ENCODE measurements around the gene MYO9B.
A peak's percentile ranks its signal among the peaks of the same experiment; 100 is the strongest.

Gene MYO9B

GRCh38 chr19:17063428-17063827 is 12.1 kb upstream of the MYO9B start:
- no peak for DNase-seq

GRCh38 chr19:17069193-17069592 is 6.4 kb upstream of the MYO9B start:
- DNase-seq, result no peak

- no peak for DNase-seq
Measured at GRCh38 chr19:17070421-17070820, 5.2 kb upstream of the MYO9B start.

GRCh38 chr19:17070912-17071311 is 4.7 kb upstream of the MYO9B start:
- no peak for DNase-seq

GRCh38 chr19:17073869-17074633 is 1.5 kb upstream of the MYO9B start:
- peak; percentile 36 for DNase-seq

- no peak for DNase-seq
Measured at GRCh38 chr19:17074634-17075034, 943 bp upstream of the MYO9B start.

- DNase-seq, result no peak
Measured at GRCh38 chr19:17075864-17076542, 426 bp downstream of the MYO9B start.

GRCh38 chr19:17076543-17076991 is 990 bp downstream of the MYO9B start:
- DNase-seq, result no peak

- DNase-seq, result no peak
Measured at GRCh38 chr19:17077447-17078028, 2.0 kb downstream of the MYO9B start.

GRCh38 chr19:17078036-17078919 is 2.7 kb downstream of the MYO9B start:
- DNase-seq, result no peak

GRCh38 chr19:17078920-17079709 is 3.5 kb downstream of the MYO9B start:
- DNase-seq, result no peak

- DNase-seq, result no peak
Measured at GRCh38 chr19:17079710-17080439, 4.3 kb downstream of the MYO9B start.

- no peak for DNase-seq
Measured at GRCh38 chr19:17080440-17080801, 4.8 kb downstream of the MYO9B start.

- no peak for DNase-seq
Measured at GRCh38 chr19:17081672-17082630, 6.4 kb downstream of the MYO9B start.

GRCh38 chr19:17086120-17086519 is 10.5 kb downstream of the MYO9B start:
- no peak for DNase-seq

- DNase-seq, result no peak
Measured at GRCh38 chr19:17086834-17087233, 11.3 kb downstream of the MYO9B start.

- no peak for DNase-seq
Measured at GRCh38 chr19:17088552-17088951, 13.0 kb downstream of the MYO9B start.

- DNase-seq, result no peak
Measured at GRCh38 chr19:17090583-17090982, 15.0 kb downstream of the MYO9B start.

GRCh38 chr19:17091758-17092333 is 16.3 kb downstream of the MYO9B start:
- no peak for DNase-seq

- DNase-seq, result no peak
Measured at GRCh38 chr19:17092696-17093095, 17.1 kb downstream of the MYO9B start.

Measured in NCI-H2107 (cell line).